C4-2B (cell line): Measurements from ENCODE around the gene PPP2R5B.

Source experiments
- ZFX ChIP-seq: fragments of 450-650 bp; IDR thresholded peaks from 2 replicates; pipeline ENCODE4 v1.6.1; 2017
- TF ChIP-seq, protein P1 (sequence below): fragments of 450-650 bp; conservative IDR thresholded peaks from 2 replicates; pipeline ENCODE4 v1.5.1; 2017; ENCODE audit warnings: mild to moderate bottlenecking

- TF ChIP-seq, protein P1, sequence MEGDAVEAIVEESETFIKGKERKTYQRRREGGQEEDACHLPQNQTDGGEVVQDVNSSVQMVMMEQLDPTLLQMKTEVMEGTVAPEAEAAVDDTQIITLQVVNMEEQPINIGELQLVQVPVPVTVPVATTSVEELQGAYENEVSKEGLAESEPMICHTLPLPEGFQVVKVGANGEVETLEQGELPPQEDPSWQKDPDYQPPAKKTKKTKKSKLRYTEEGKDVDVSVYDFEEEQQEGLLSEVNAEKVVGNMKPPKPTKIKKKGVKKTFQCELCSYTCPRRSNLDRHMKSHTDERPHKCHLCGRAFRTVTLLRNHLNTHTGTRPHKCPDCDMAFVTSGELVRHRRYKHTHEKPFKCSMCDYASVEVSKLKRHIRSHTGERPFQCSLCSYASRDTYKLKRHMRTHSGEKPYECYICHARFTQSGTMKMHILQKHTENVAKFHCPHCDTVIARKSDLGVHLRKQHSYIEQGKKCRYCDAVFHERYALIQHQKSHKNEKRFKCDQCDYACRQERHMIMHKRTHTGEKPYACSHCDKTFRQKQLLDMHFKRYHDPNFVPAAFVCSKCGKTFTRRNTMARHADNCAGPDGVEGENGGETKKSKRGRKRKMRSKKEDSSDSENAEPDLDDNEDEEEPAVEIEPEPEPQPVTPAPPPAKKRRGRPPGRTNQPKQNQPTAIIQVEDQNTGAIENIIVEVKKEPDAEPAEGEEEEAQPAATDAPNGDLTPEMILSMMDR: no peak
- TF ChIP-seq ZFX: no peak
These were observed 26.4 kb upstream of the PPP2R5B start for GRCh38 chr11:64898076-64898445.
